ENCODE data around the gene C1QTNF8.

- TF ChIP-seq CTCF (IDR thresholded peaks at IDR 0.05), result no peak
- TF ChIP-seq POLR2A (IDR thresholded peaks at IDR 0.05), result no peak
- TF ChIP-seq EP300 (IDR thresholded peaks at IDR 0.05; ENCODE audit: low read depth), result no peak
Measured at GRCh38 chr16:1140582-1141162, 44.6 kb upstream of the C1QTNF8 start.
